HG02623 (cell line): ENCODE data around the gene RNF187.
A peak's percentile ranks its signal among the peaks of the same experiment; 100 is the strongest.
"Not testable (repeated sequence)": the region's sequence is repeated elsewhere in the genome, so short reads cannot be mapped to it uniquely, and the experiment has no call there.

ENCODE experiments used
- ATAC-seq: cut with Tn5 transposase; IDR thresholded peaks from one replicate; pipeline ENCODE4 v1.9.1; 2021; ENCODE audit warnings: moderate library complexity; ENCODE audit not compliant: unreplicated experiment

Gene RNF187

DNA sequence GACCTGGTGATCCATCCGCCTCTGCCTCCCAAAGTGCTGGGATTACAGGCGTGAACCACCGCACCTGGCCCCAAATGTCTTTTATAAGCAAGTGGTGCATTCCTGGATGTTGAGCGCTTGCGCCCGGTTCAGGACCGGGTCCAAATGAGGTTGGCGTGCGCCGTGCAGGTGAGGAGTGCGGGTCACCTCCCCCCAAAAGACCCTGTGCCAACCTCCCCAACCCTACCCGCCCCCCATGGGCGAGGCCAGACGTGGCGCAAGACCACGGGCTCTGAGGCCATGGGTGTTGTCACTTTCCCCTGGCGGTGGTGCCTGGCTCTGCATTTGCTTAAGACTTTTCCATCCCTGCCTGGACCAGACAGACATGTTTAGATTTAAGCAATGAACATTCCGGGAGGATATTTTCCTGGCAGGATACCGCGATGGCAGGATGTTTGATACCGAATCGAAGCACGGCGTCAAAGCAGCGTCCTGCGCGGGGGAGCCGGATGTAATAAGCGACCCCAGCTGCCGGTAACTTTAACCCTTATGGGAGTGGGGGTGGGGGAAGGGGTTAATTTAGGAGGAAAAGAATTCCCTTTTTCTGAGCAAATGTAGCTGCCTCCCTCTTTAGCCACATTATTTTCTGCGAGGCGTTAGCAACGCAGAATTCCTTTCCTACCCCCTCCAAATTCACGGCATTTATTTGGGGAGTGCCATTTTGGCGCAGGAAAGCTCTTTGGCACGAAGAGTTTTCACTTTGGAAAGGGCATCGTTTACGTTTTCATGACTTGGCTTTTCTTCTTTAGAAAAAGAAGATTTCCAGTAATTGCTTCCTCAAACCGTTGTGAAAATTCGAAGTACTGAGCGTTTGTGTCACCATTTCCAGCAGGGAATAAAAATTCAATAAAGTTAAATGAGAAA is 27.8 kb upstream of the RNF187 start:
- no peak for ATAC-seq

DNA sequence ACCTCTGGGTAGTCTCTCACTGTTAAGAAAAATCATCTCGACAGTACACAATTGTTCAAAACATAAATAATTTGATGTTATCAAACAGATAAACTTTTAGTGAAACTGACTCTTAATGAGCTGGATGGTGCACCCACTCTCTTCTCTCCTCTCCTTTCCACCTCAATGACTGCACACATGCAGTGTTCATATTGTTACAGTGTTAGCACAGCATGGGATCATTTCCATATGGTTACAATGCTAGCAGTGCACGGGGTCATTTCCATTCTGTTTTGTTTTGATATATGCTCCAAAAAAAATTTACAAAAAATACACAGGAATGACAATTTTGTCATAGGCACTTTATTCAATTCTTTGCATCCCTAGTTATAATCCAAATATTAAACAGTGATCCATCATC is 26.4 kb upstream of the RNF187 start:
- no peak for ATAC-seq

DNA sequence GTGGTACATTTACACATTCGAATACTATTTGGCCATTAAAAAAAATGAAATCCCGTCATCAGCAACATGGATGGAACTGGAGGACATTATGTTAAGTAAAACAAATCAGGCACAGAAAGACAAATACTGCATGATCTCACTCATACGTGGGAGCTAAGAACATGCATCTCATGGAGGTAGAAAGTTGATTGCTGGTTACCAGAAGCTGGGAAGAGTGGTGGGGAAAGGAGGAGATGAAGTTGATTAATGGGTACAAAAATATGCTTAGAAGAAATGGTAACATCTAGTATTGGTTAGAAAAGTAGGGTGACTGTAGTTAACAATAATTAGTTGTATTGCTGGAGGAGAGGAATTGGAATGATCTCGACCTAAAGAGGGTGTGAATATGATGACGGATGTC is 24.6 kb upstream of the RNF187 start:
- no peak for ATAC-seq

DNA sequence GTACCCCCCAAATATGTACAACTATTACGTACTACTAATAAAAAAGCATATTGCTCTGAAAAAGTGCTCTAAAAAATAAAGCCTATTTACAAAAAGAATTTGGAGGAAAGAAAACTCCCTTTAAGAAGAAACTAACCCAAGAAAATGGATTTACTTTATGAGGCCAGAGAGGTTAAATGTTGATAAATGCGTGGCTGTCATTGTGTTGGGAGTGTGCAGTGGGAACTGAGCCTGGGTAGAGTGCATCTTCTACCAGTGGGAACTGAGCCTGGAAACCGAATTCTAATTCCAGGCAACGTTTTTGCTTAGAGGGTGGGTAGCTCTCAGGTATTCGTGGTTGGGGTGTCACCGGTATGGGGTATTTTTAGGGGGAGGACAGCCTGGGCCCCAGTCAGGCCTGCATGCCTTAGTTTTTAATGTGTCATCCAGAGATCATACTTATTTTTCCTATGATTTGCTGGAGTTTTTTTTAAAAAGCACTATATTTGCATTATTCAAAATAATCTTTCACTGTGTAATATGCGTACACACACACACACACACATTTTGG is 24.1 kb upstream of the RNF187 start:
- ATAC-seq, result no peak

GRCh38 chr1:228463559-228464455 is 23.4 kb upstream of the RNF187 start:
- peak; percentile 33 for ATAC-seq

DNA sequence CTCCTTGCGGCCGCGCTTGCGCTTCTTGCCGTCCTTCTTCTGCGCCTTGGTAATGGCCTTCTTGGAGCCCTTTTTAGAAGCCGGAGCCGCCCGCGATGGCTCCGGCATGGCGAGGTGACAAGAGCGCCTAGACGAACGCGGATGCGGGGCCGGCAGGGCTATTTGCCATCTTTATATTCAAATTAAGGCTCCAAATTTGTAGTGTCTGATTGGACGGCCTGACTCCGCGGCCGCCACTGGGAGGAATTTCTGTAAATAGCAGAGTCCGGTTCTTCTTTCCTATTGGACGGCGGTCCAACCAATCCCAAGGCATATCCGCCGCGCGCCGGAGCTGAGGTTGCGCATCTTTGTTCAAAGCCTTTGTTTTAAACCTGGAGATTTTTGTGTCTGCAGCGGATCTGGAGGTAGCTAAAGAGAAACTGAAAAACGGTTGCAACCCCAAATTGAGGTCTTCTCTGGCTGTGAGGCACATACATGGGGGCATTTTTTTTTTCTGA is 22.6 kb upstream of the RNF187 start:
- ATAC-seq, result peak; percentile 89

- ATAC-seq, result no peak
Measured at GRCh38 chr1:228465141-228465540, 22.0 kb upstream of the RNF187 start.

- no peak for ATAC-seq
Measured at GRCh38 chr1:228465571-228466146, 21.5 kb upstream of the RNF187 start.

GRCh38 chr1:228468188-228468587 is 19.0 kb upstream of the RNF187 start:
- not testable (repeated sequence) for ATAC-seq

GRCh38 chr1:228469413-228470162 is 17.6 kb upstream of the RNF187 start:
- ATAC-seq, result no peak

- ATAC-seq, result no peak
Measured at GRCh38 chr1:228471154-228471761, 15.9 kb upstream of the RNF187 start.

DNA sequence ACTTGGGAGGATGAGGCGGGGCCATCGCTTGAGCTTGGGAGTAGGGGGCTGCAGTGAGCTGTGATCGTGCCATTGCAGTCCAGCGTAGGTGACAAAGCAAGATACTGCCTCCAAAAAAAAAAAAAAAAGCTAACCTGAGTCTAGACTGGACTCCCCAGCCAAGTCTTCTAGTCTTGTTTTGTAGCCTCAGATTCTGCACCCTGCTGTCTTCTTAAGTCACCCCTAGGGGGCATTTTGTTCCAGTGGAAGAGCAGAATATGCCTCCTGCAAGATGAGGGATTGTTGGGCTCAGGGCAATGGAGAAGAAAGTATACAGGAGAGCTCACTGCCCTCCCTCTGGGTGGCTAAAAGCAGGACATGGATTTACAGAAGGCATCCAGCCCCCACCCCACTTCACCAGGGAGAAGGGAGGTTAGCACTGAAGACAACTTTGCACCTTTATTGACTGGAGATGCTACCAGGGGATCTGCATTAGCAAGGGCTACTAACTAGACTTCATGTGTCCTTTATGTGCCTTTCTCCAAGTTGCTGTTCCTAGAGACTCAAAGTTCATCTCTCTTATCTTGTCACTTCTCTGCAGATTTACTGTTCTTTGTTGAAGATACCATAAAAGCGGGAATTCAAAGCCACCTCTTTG is 15.3 kb upstream of the RNF187 start:
- ATAC-seq, result no peak

- no peak for ATAC-seq
Measured at GRCh38 chr1:228472655-228473054, 14.5 kb upstream of the RNF187 start.

DNA sequence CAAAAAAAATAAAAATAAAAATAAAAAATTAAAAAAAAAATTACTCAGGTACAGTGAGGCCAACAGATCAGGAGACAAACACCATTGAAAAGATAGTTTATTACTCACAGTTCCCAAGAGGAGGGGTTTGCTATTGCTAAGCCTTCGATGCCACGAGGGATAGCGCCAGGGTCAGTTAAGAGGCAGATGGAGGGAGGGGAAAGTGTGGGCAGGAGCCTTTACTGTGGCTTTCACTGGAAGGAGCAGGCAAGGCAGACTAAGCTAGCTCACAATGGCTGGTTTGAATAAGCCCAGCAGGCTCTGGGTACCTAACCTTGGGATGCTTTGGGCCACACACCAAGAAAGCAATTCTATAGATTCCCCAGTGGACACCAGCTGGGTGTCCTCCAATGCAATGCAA is 12.7 kb upstream of the RNF187 start:
- no peak for ATAC-seq

DNA sequence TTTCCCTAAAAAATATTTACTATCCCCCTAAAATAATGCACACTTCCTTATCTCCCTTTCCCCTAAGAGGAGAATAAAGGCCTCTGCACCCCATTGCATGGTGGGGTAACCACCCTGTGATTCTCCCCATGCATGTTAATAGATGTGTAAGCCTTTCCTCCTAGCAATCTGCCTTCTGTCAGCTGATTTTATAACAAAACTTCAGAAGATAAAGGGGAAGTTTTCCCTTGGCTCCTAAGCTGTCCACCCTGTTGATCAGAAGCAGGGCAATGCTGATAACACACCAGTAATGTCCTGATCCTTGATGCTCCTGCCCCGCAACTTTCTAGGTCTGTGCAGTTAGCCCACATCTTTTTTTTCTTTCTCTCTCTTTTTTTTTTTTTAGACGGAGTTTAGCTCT is 11.4 kb upstream of the RNF187 start:
- no peak for ATAC-seq

GRCh38 chr1:228477263-228477662 is 9.9 kb upstream of the RNF187 start:
- no peak for ATAC-seq

- no peak for ATAC-seq
Measured at GRCh38 chr1:228478326-228478725, 8.9 kb upstream of the RNF187 start.

- ATAC-seq, result no peak
Measured at GRCh38 chr1:228478912-228479711, 8.1 kb upstream of the RNF187 start.

DNA sequence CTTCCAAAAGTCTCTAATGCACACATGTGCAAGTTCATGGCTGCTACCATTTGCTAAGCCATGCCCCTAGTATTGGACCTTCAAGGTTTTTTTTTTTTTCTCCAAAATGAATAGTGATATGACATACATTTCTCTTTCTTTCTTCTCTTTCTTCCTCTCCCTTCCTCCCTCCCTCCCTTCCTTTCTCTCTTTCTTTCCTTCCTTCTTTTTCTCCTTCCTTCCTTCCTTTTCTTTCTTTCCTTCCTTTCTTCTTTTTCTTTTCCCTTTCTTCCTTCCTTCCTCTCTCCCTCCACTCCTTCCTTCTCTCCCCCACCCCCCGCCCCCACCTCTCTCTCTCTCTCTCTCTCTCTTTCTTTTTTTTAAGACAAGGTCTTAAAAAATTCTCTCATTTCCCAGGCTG is 3.4 kb upstream of the RNF187 start:
- ATAC-seq, result no peak
